Astrocyte of the cerebellum (primary cell): ENCODE results near the gene PIGC.

Experiments used
- DNase-seq: peaks from one replicate; pipeline ENCODE4 v3.0.0-alpha.2; 2011; ENCODE audit warnings: low read depth
- H3K4me3 ChIP-seq: 2 replicates; pipeline ENCODE4 v1.5.1; 2011; ENCODE audit warnings: mild to moderate bottlenecking, low read depth, low read length, moderate library complexity
- in situ Hi-C: cut with HindIII; loops from 2 replicates; pipeline ENCODE4 v1.10.0; 2017; ENCODE audit warnings: low sequenced_read_pairs
- TF ChIP-seq, protein P1 (sequence below): IDR thresholded peaks from 2 replicates; pipeline ENCODE4 v1.5.1; 2012; ENCODE audit warnings: low read length, low read depth, moderate library complexity, mild to moderate bottlenecking; ENCODE audit errors: missing control alignments

The PIGC gene

DNA sequence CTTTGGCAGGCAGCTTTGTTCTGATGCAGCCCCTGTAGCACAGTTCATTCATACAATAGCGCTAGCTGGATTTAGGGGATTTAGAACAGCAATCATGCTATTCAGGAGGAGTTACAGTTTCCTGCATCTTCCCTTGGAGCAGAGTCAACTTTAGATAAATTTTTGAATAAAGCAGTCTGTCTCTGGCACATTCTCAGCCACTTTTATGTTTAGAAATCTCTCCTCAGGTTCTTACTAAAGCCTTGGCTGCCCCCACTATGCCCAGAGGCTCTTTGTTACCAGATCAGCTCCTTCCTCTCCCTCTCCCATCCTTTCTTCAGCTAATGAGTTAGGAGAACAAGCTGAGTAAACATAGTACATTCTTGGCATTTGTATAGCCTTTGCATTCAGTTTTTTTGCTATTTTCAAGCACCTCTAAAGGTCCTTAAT is 17.0 kb upstream of the PIGC start:
- DNase-seq: no peak
- in situ Hi-C loops: no loop called here
- TF ChIP-seq, protein P1, sequence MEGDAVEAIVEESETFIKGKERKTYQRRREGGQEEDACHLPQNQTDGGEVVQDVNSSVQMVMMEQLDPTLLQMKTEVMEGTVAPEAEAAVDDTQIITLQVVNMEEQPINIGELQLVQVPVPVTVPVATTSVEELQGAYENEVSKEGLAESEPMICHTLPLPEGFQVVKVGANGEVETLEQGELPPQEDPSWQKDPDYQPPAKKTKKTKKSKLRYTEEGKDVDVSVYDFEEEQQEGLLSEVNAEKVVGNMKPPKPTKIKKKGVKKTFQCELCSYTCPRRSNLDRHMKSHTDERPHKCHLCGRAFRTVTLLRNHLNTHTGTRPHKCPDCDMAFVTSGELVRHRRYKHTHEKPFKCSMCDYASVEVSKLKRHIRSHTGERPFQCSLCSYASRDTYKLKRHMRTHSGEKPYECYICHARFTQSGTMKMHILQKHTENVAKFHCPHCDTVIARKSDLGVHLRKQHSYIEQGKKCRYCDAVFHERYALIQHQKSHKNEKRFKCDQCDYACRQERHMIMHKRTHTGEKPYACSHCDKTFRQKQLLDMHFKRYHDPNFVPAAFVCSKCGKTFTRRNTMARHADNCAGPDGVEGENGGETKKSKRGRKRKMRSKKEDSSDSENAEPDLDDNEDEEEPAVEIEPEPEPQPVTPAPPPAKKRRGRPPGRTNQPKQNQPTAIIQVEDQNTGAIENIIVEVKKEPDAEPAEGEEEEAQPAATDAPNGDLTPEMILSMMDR: no peak
- H3K4me3 ChIP-seq: no peak overlapping the region

DNA sequence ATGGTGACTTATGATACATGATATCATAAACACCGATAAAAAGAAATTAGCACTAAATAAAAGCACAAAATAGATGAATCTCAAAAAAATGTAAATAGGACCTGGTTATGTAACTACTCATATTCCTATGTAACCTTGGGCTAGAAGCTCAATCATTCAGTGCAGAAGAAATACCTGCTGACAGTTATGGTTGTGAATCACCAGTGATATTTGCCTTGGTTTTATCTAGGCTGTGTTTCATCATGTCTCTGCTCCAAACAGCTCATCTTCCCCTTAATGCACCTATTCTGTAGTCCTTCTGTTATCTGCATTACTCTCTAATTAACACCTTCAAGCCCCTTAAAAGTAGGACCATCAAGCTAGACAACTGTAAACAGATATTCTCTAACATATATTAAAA is 16.3 kb upstream of the PIGC start:
- no peak overlapping the region for H3K4me3 ChIP-seq
- in situ Hi-C loops: no loop called here
- no peak for DNase-seq
- TF ChIP-seq, protein P1: no peak

DNA sequence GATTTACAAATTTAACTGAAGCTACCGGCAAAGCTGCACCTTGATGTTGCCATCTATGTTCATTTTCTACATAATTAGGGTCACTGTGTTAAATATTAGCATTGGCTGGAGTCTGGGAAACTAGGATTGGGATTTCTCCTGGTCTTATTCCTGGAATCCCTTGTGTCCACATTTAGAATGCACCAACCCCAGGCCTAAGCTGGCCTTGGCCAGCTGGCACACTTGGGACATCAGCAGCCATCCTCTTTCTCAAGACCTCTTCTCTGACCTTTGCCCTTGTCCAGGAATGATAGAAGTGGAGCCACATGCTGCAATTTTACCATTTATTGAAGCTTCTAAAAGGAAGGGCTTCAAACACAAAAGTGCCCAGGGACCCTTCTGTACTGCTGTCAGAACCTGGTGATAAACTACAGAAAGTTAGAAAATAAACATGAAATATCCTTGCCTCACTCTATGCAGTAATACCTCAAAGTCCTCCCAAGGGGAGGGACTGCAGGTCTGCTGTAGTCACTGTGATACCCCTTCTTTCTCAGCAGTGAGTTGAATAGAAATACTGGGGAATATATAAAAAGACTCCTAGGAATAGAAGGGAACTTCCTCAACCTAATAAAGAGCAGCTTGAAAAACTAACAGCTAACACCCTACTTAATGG is 13.7 kb upstream of the PIGC start:
- in situ Hi-C loops: no loop called here
- no peak overlapping the region for H3K4me3 ChIP-seq
- no peak for DNase-seq
- TF ChIP-seq, protein P1: no peak

DNA sequence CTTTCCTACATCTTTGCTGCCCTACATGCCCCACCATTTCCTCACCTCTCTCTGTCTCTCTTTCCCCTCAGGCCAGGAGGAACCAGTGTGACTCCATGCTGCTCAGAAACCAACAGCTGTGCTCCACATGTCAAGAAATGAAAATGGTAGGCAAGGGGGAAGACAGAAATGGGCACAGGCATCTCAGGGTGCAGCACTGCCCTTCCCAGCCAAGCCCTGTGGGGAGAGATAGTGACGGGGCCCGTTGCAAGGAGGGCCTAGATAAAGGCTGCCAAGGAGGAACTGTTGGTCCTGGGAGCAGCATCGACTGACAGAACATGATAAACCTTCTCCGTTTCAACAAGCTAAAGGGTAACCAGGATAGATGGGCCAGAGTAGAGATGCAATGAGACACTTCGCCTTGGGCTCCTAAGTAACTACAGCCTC is 12.5 kb upstream of the PIGC start:
- H3K4me3 ChIP-seq: no peak overlapping the region
- TF ChIP-seq, protein P1: no peak
- in situ Hi-C loops: no loop called here
- no peak for DNase-seq

DNA sequence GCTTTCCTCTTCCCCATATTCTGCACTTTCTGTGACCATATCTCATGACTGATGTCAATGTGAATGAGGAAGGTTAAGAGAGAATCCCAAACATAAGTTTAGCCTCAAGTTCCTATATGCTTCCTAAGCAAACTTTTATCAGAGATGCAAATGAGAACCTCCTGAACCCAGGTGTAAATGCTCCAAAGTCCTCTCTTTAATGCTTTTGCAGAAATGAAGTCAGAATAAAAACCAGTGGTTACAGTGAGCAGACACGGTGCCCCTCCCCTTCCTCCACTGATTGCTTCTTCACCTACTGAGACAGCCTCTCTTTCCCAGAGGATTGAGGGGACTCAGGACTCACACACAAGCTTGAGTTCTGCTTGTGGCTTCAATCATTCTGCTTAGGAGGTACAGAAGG is 11.6 kb upstream of the PIGC start:
- in situ Hi-C loops: no loop called here
- TF ChIP-seq, protein P1: no peak
- H3K4me3 ChIP-seq: no peak overlapping the region

DNA sequence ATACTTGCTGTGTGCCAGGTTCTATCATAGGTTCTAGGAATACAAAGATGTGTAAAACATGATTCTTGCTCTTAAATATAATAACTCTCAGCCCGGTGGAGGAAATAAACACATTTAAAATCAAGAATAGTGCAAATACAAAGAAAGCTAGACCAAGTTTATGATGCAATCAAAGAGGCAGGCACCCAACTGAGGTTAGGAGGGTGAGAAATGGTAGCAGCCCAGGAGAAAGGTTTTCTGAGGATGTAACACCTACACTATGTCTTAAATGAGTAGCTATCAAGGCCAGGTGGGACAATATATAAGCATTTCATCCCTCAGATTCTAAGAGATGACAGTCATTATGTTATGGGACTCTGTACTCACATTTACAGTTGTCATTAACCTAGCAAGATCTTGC is 9.7 kb upstream of the PIGC start:
- in situ Hi-C loops: no loop called here
- no peak overlapping the region for H3K4me3 ChIP-seq
- DNase-seq: no peak
- TF ChIP-seq, protein P1: no peak

More for the DNA sequence above, 11.6 kb upstream of the PIGC start:
- no peak for DNase-seq
